Gastrocnemius medialis (tissue), 4 donors: ENCODE data around the gene SH3YL1.

Experiments used
- CTCF ChIP-seq, 5 experiments: fragments of 450-650 bp in 3 of 5; fragments of 200-600 bp in 2 of 5; sonication (generic) in 2 of 5; IDR thresholded peaks in 4 of 5; conservative IDR thresholded peaks in 1 of 5; 1 replicate in 4 of 5; 2 replicates in 1 of 5; pipeline ENCODE4 v1.5.1; 2016 to 2019; ENCODE audit warnings: antibody characterized with exemption in 5 of 5, mild to moderate bottlenecking in 3 of 5, moderate library complexity in 3 of 5
- POLR2A ChIP-seq, 2 donors: fragments of 450-650 bp; IDR thresholded peaks; one replicate each; pipeline ENCODE4 v1.6.1; 2017; ENCODE audit warnings: antibody characterized with exemption in 2 of 2, mild to moderate bottlenecking in 2 of 2, moderate library complexity in 2 of 2

DNA sequence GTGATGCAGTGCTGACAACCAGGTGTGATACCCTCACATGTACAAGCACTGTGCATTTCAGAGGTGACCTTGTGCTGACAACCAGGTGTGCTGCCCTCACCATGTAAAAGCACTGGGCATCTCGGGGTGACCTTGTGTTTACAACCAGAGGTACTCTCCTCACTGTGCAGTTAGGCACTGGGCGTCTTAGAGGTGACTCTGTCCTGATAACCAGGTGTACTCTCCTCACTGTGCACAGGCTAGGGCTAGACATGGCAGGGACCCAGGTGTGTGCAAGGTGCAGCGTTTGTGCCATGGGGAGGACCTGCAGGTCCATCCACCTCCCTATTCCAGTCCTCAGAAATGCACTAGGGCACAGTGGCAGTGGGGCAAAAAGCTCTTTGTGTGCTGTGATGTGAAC lies 32.5 kb upstream of the SH3YL1 start:
- TF ChIP-seq CTCF (IDR thresholded peaks at IDR 0.05 in 4 of 5, conservative IDR thresholded peaks at IDR 0.05 in 1 of 5) (no peak), POLR2A (IDR thresholded peaks at IDR 0.05) (no peak)
